ENCODE measurements around the gene MMP14. TPM values are rescaled to one million over a fixed set of nuclear protein-coding genes. Genes with fewer than 3 reads are reported as not detected.

Gene MMP14
- total and polyA plus RNA-seq, 2 of the 8 experiments (the other 6 are each of a cell fraction or from before 2014, with no cell fraction given): 58.2 to 86.8 TPM

GRCh38 chr14:22845821-22846625 lies 9.6 kb downstream of the MMP14 start:
- no peak overlapping the region for H2BK20ac ChIP-seq (ENCODE audit: low read length)
- no peak overlapping the region for H3K23ac ChIP-seq (ENCODE audit: insufficient read length)
- H2BK15ac ChIP-seq (ENCODE audit: low read length): no peak overlapping the region
- no peaks in the 10 kb centered on the region for H3K79me2 ChIP-seq (ENCODE audit: control insufficient read depth in 1 of 2, insufficient read depth in 2 of 2, low read length in 2 of 2)
- H3K4me2 ChIP-seq (ENCODE audit: insufficient read depth in 1 of 2, low read depth in 2 of 2, low read length in 2 of 2): no peak overlapping the region
- no peak overlapping the region; the same call in 1 of the 2 replicates for H4K8ac ChIP-seq (ENCODE audit: extremely low read depth, insufficient read depth, low read length)
- H3K9ac ChIP-seq (replicated peaks in 1 of 4; ENCODE audit: extremely low read depth in 1 of 4, low read depth in 3 of 4, low read length in 3 of 4): no peak overlapping the region
- POLR2A ChIA-PET (ENCODE audit: partially characterized antibody): interaction anchor here (2.7 to 13.9 kb wide), 2 partner anchors 12 to 24 kb away, joined by 9 to 203 read pairs; partner anchors contain the start of genes MMP14 and MRPL52
- no peak overlapping the region for H2BK5ac ChIP-seq (ENCODE audit: low read depth, low read length)
- no peak overlapping the region for H3K4ac ChIP-seq (replicated peaks; ENCODE audit: insufficient read length, low read depth, low read length)
- H3K27me3 ChIP-seq (replicated peaks in 1 of 4; ENCODE audit: control insufficient read depth in 3 of 4, extremely low read depth in 1 of 4, insufficient read depth in 3 of 4, low read length in 3 of 4): no peaks in the 10 kb centered on the region
- no peak overlapping the region for H3K27ac ChIP-seq (ENCODE audit: low read depth, low read length)
- H2BK120ac ChIP-seq (replicated peaks; ENCODE audit: low read depth, low read length): no peak overlapping the region
- no peaks in the 10 kb centered on the region for H3K79me1 ChIP-seq (ENCODE audit: low read depth, low read length)
- H3K18ac ChIP-seq (ENCODE audit: extremely low read depth, low read length): no peak overlapping the region
- no peaks in the 10 kb centered on the region for H3K23me2 ChIP-seq (ENCODE audit: low read depth, low read length)
- peaks cover 0 to 2% of the 10 kb centered on the region in 2 experiments for H4K20me1 ChIP-seq (replicated peaks in 1 of 2; ENCODE audit: control insufficient read depth in 1 of 2, insufficient read depth in 2 of 2, low read length in 2 of 2)
- CTCF ChIA-PET (ENCODE audit: partially characterized antibody): interaction anchor here (1.1 to 56.0 kb wide), 5 partner anchors 13 to 72 kb away, joined by 3 to 1562 read pairs (median 6); partner anchors contain the start of genes LRP10, MMP14, MRPL52 and REM2
- no peak for FAIRE-seq
- DNase-seq (ENCODE audit: low read depth in 1 of 2, low spot score in 2 of 2): no peak
- no peak overlapping the region for H2BK12ac ChIP-seq (ENCODE audit: low read depth, low read length)
- H3K4me3 ChIP-seq (ENCODE audit: extremely low read depth in 1 of 4, insufficient read depth in 2 of 4, low read depth in 3 of 4, low read length in 4 of 4): no peak overlapping the region
- no peak overlapping the region for H3K56ac ChIP-seq (replicated peaks; ENCODE audit: insufficient read length, low read depth, low read length)
- no peak overlapping the region for H4K5ac ChIP-seq (ENCODE audit: insufficient read length, low read depth, low read length)
- no peak overlapping the region for H3K14ac ChIP-seq (ENCODE audit: insufficient read length)
- H2AFZ ChIP-seq (ENCODE audit: low read length): no peak overlapping the region
- WGBS, 2 experiments (ENCODE audit: extremely low coverage in 1 of 2, insufficient coverage in 1 of 2, insufficient read length in 1 of 2, insufficient replicate concordance in 2 of 2, low coverage in 1 of 2, low lambda C conversion rate in 2 of 2, missing lambda C conversion rate in 1 of 2): 93% methylated on average over 12 of the region's 26 CpGs; no CpG with 5 or more reads in 1 of the 2 experiments
- TF ChIP-seq BRCA1 (IDR thresholded peaks at IDR 0.05; ENCODE audit: low read depth, low read length): no peak
- no peak for TF ChIP-seq NRF1 (IDR thresholded peaks at IDR 0.05; ENCODE audit: low read depth, low read length)
- no peak for TF ChIP-seq SP4 (IDR thresholded peaks at IDR 0.05; ENCODE audit: low read length)
- TF ChIP-seq TCF12 (IDR thresholded peaks at IDR 0.05; ENCODE audit: low read depth, low read length): no peak
- no peak for TF ChIP-seq SAP30 (IDR thresholded peaks at IDR 0.05; ENCODE audit: insufficient read depth, insufficient replicate concordance, low read length)
- TF ChIP-seq RBBP5 (IDR thresholded peaks at IDR 0.05; ENCODE audit: borderline replicate concordance, low read depth, low read length): no peak
- no peak for TF ChIP-seq SIN3A (conservative IDR thresholded peaks at IDR 0.05 in 1 of 2, IDR thresholded peaks at IDR 0.05 in 1 of 2; ENCODE audit: low read depth in 1 of 2, low read length in 2 of 2)
- no peak for TF ChIP-seq RAD21 (IDR thresholded peaks at IDR 0.05 in 1 of 2, conservative IDR thresholded peaks at IDR 0.05 in 1 of 2; ENCODE audit: low read depth in 2 of 2, low read length in 2 of 2)
- no peak for TF ChIP-seq YY1 (IDR thresholded peaks at IDR 0.05; ENCODE audit: low read depth, low read length)
- peaks cover 7 to 44% (median 32%) of the 10 kb centered on the region in 4 experiments; a peak in 7 of 8 replicates for H3K36me3 ChIP-seq (ENCODE audit: control insufficient read depth in 2 of 4, insufficient read depth in 4 of 4, low read length in 3 of 4)
- H3K9me3 ChIP-seq (ENCODE audit: insufficient read depth in 2 of 2, low read depth in 1 of 2, low read length in 1 of 2): no peaks in the 10 kb centered on the region
- no peak overlapping the region for H2AK5ac ChIP-seq (ENCODE audit: low read depth, low read length)
- peaks cover 4 to 18% (median 10%) of the 10 kb centered on the region in 4 experiments; a peak in 6 of 7 replicates for H3K4me1 ChIP-seq (replicated peaks in 1 of 4; ENCODE audit: control insufficient read depth in 3 of 4, insufficient read depth in 4 of 4, low read length in 3 of 4)
- H4K91ac ChIP-seq (replicated peaks; ENCODE audit: insufficient read length, low read length): no peak overlapping the region

Data from H1 (cell line).